Measurements from ENCODE around the gene ABCC6.

DNA sequence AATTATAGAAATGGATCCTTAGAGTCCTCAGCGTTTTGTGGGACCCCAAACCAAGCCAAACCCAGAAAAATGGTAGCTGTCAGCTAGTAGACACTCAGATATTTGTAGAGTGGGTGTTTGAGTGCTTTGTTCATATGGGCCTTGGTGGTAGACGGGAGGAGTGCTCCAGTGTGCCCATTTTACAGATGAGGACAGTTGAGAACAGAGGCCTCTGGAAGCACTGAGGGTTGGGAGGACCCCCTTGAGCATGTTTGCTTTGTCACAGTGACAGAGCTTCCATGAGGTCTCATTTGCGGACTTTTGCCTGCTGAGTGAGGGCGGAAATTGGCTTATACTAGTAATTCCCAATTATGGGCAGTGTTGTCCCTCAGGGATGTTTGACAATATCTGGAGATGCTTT lies 111.7 kb downstream of the ABCC6 start:
- TF ChIP-seq CTCF (IDR thresholded peaks at IDR 0.05; ENCODE audit: borderline replicate concordance, extremely low read depth, low read length, poor library complexity, severe bottlenecking) (no peak), EZH2 (IDR thresholded peaks at IDR 0.05; ENCODE audit: borderline replicate concordance, low read depth, low read length, severe bottlenecking) (no peak)
